GM21526 (cell line): ENCODE data around the gene ARID3B.
"Not testable (repeated sequence)": the region's sequence is repeated elsewhere in the genome, so short reads cannot be mapped to it uniquely, and the experiment has no call there.

Experiments
- ATAC-seq: cut with Tn5 transposase; IDR thresholded peaks from one replicate; pipeline ENCODE4 v1.9.1; 2021; ENCODE audit warnings: moderate library complexity; ENCODE audit not compliant: unreplicated experiment, low FRiP score

ARID3B gene

GRCh38 chr15:74618841-74619596, 78.0 kb downstream of the ARID3B start:
- no peak for ATAC-seq

- no peak for ATAC-seq
Observed at GRCh38 chr15:74619916-74620635, 79.1 kb downstream of the ARID3B start.

GRCh38 chr15:74620636-74621545, 79.9 kb downstream of the ARID3B start:
- ATAC-seq = no peak

- no peak for ATAC-seq
Observed at GRCh38 chr15:74621546-74621920, 80.5 kb downstream of the ARID3B start.

- ATAC-seq = no peak
Observed at GRCh38 chr15:74621936-74622335, 80.9 kb downstream of the ARID3B start.

GRCh38 chr15:74622758-74623157, 81.7 kb downstream of the ARID3B start:
- ATAC-seq = no peak

- no peak for ATAC-seq
Observed at GRCh38 chr15:74624020-74624602, 83.1 kb downstream of the ARID3B start.

GRCh38 chr15:74625693-74626092, 84.7 kb downstream of the ARID3B start:
- no peak for ATAC-seq

GRCh38 chr15:74626336-74626735, 85.3 kb downstream of the ARID3B start:
- ATAC-seq = no peak

- ATAC-seq = no peak
Observed at GRCh38 chr15:74626752-74627692, 86.0 kb downstream of the ARID3B start.

- no peak for ATAC-seq
Observed at GRCh38 chr15:74627766-74628165, 86.7 kb downstream of the ARID3B start.

- ATAC-seq = no peak
Observed at GRCh38 chr15:74628199-74628598, 87.2 kb downstream of the ARID3B start.

- no peak for ATAC-seq
Observed at GRCh38 chr15:74628949-74629348, 87.9 kb downstream of the ARID3B start.

- ATAC-seq = not testable (repeated sequence)
Observed at GRCh38 chr15:74629696-74630095, 88.7 kb downstream of the ARID3B start.

- no peak for ATAC-seq
Observed at GRCh38 chr15:74630284-74631086, 89.5 kb downstream of the ARID3B start.

- no peak for ATAC-seq
Observed at GRCh38 chr15:74631087-74631385, 90.0 kb downstream of the ARID3B start.

GRCh38 chr15:74631408-74631807, 90.4 kb downstream of the ARID3B start:
- ATAC-seq = no peak

GRCh38 chr15:74631935-74632560, 91.0 kb downstream of the ARID3B start:
- no peak for ATAC-seq

- no peak for ATAC-seq
Observed at GRCh38 chr15:74632601-74633000, 91.6 kb downstream of the ARID3B start.
